Thyroid gland (tissue), 4 donors: ENCODE measurements around the gene MYO1E. TPM values are rescaled to one million over a fixed set of nuclear protein-coding genes. Genes with fewer than 3 reads are reported as not detected.

ENCODE experiments used
- DNase-seq, 2 donors: peaks; one replicate each; pipeline ENCODE4 v3.0.0-alpha.2; 2019
- H3K27ac ChIP-seq, 3 donors: fragments of 200-600 bp; sonication (generic); 1 replicate in 2 of 3; 2 replicates in 1 of 3; pipeline ENCODE4 v1.5.1; 2016 to 2019; ENCODE audit warnings: mild to moderate bottlenecking in 1 of 3, moderate library complexity in 1 of 3
- H3K27me3 ChIP-seq: fragments of 200-600 bp; sonication (generic); one replicate; pipeline ENCODE4 v1.5.1; 2019
- H3K36me3 ChIP-seq, 2 donors: fragments of 200-600 bp; sonication (generic); one replicate each; pipeline ENCODE4 v1.5.1; 2016 to 2019
- H3K4me1 ChIP-seq, 2 donors: fragments of 200-600 bp; sonication (generic); one replicate each; pipeline ENCODE4 v1.5.1; 2017 to 2019
- H3K4me3 ChIP-seq, 3 donors: fragments of 200-600 bp; sonication (generic); replicated peaks in 1 of 3; 1 replicate in 2 of 3; 2 replicates in 1 of 3; pipeline ENCODE4 v1.5.1; 2016; ENCODE audit warnings: mild to moderate bottlenecking in 1 of 3
- H3K9me3 ChIP-seq: fragments of 200-600 bp; sonication (generic); one replicate; pipeline ENCODE4 v1.5.1; 2017
- CTCF ChIP-seq, 6 experiments: fragments of 200-600 bp in 3 of 6; fragments of 450-650 bp in 3 of 6; sonication (generic) in 3 of 6; IDR thresholded peaks; one replicate each; pipeline ENCODE4 v1.5.1; 2016 to 2019; ENCODE audit warnings: antibody characterized with exemption in 6 of 6, mild to moderate bottlenecking in 2 of 6, inconsistent platforms in 1 of 6, moderate library complexity in 1 of 6
- POLR2A ChIP-seq, 2 donors: fragments of 450-650 bp; IDR thresholded peaks; one replicate each; pipeline ENCODE4 v1.6.1; 2017; ENCODE audit warnings: antibody characterized with exemption in 2 of 2, mild to moderate bottlenecking in 2 of 2, moderate library complexity in 1 of 2
- WGBS, 2 donors: methylation state at CpG; one replicate each; pipeline ENCODE4 v1.1.5; 2017; 5-methylcytosine and 5-hydroxymethylcytosine counted together
- intact Hi-C: fragments of 100-400 bp; cut with DNase I; formaldehyde crosslinking; loops from one replicate; pipeline ENCODE4 v1.15.1; 2023
- total RNA-seq, 4 donors: library from RNA; depleted of rRNA; stranded (reverse); fragments of >200 nt; gene quantifications; one replicate each; pipeline ENCODE4 v1.2.3, GENCODE V29; 2016

The MYO1E gene
- total RNA-seq, 4 donors from 2014 or later = 19.5 to 56.6 (median 34.6) TPM

DNA sequence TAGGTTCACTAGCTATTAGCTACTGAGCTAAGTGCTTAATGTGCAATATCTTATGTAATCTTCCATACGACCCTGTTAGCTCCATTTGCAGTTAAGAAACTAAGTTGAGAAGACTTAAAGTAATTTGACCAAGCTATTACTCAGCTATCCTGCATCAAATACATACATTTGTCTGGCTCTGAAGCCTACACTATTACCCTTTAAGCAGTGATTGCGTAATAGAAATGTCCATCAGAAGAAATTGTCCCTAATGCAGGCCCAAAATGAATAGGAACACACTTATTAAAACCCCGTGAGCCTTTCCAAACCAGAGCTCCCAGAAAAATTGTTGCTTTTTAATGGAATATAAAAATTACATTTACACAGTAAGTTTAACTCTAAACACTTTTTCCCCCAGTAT lies 5.3 kb upstream of the MYO1E start:
- no peak overlapping the region for H3K4me3 ChIP-seq
- DNase-seq = no peak
- WGBS, 2 donors = 82 to 93% methylated on average over 3 of the region's 3 CpGs
- no peaks in the 10 kb centered on the region for H3K9me3 ChIP-seq
- peaks cover 0 to 6% of the 10 kb centered on the region in 2 donors for H3K4me1 ChIP-seq
- H3K27ac ChIP-seq = no peak overlapping the region
- intact Hi-C loops = loop anchor here (10.0 kb wide), 2 partner anchors 63 to 133 kb away; no protein-coding TSS in a partner anchor
- H3K27me3 ChIP-seq = no peaks in the 10 kb centered on the region
- no peak for TF ChIP-seq POLR2A (IDR thresholded peaks at IDR 0.05)
- no peak for TF ChIP-seq CTCF (IDR thresholded peaks at IDR 0.05)
- H3K36me3 ChIP-seq = no peaks in the 10 kb centered on the region

GRCh38 chr15:59376733-59377132 lies 4.1 kb upstream of the MYO1E start:
- Histone ChIP-seq H3K4me3 (no peak overlapping the region), H3K4me1 (peaks cover 0 to 6% of the 10 kb centered on the region in 2 donors), H3K36me3 (no peaks in the 10 kb centered on the region), H3K27me3 (no peaks in the 10 kb centered on the region), H3K27ac (no peak overlapping the region), H3K9me3 (no peaks in the 10 kb centered on the region)
- peak in 2 of 6 experiments; percentile 36 to 42 for TF ChIP-seq CTCF (IDR thresholded peaks at IDR 0.05)
- TF ChIP-seq POLR2A (IDR thresholded peaks at IDR 0.05) = no peak
- DNase-seq = no peak
- intact Hi-C loops = loop anchor here (10.0 kb wide), 2 partner anchors 62 to 132 kb away; no protein-coding TSS in a partner anchor
- WGBS, 2 donors = 79 to 94% methylated on average over 2 of the region's 2 CpGs

DNA sequence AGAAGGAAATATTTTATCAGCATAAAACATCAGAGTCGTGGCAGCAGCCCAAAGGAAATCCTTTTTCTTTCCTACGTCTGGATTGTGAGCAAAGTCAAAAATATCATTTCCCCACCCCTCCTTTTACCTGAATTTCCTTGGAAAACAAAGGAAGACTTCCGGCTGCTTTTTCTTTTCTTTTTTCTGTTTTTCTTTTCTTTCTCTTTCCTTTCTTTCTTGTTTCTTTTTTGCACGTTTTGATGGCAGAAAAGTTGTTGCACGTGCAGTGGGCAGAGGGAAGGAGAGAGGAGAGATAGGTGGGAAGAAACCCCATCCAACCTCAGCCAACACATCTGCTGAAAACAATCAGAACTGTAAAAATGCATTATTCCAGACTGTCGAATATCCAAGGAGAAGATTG lies 544 bp upstream of the MYO1E start:
- Histone ChIP-seq H3K4me3 (peak overlapping the region; percentile 12 to 82 (median 73)), H3K27me3 (no peaks in the 10 kb centered on the region), H3K36me3 (no peaks in the 10 kb centered on the region), H3K4me1 (peaks cover 6 to 8% of the 10 kb centered on the region in 2 donors), H3K9me3 (no peaks in the 10 kb centered on the region), H3K27ac (peak overlapping the region; percentile 98 to 100 (median 99))
- TF ChIP-seq POLR2A (IDR thresholded peaks at IDR 0.05) (no peak), CTCF (IDR thresholded peaks at IDR 0.05) (no peak)
- intact Hi-C loops = loop anchor here (10.0 kb wide), 2 partner anchors 58 to 128 kb away; no protein-coding TSS in a partner anchor
- peak in 1 of 2 donors; percentile 5 for DNase-seq
- 3 to 4% methylated on average over 6 of the region's 6 CpGs for WGBS, 2 donors

- intact Hi-C loops = loop anchor here (10.0 kb wide), 2 partner anchors 57 to 127 kb away; no protein-coding TSS in a partner anchor
- Histone ChIP-seq H3K9me3 (no peaks in the 10 kb centered on the region), H3K4me1 (peaks cover 6 to 8% of the 10 kb centered on the region in 2 donors), H3K4me3 (peak overlapping the region; percentile 73 to 93 (median 82)), H3K27ac (peak overlapping the region; percentile 98 to 100 (median 99)), H3K27me3 (no peaks in the 10 kb centered on the region), H3K36me3 (no peaks in the 10 kb centered on the region)
- peak; percentile 69 for DNase-seq
- peak in 1 of 2 donors; percentile 65 for TF ChIP-seq POLR2A (IDR thresholded peaks at IDR 0.05)
- peak in 1 of 6 experiments; percentile 24 for TF ChIP-seq CTCF (IDR thresholded peaks at IDR 0.05)
- 1 to 4% methylated on average over 20 to 29 of the region's 93 CpGs for WGBS, 2 donors
Observed at GRCh38 chr15:59371458-59372351, 966 bp downstream of the MYO1E start.

- TF ChIP-seq CTCF (IDR thresholded peaks at IDR 0.05) = no peak
- no peak for TF ChIP-seq POLR2A (IDR thresholded peaks at IDR 0.05)
- Histone ChIP-seq H3K27ac (no peak overlapping the region), H3K9me3 (no peaks in the 10 kb centered on the region), H3K4me1 (peaks cover 6 to 8% of the 10 kb centered on the region in 2 donors), H3K27me3 (no peaks in the 10 kb centered on the region), H3K36me3 (no peaks in the 10 kb centered on the region), H3K4me3 (no peak overlapping the region)
- 94 to 100% methylated on average over 2 of the region's 2 CpGs for WGBS, 2 donors
- no peak for DNase-seq
- intact Hi-C loops = no loop called here
Observed at GRCh38 chr15:59369597-59369996, 3.1 kb downstream of the MYO1E start.
